HCT116 (cell line): ENCODE data around the gene CREG1.

ENCODE experiments used
- CTCF ChIP-seq, 3 experiments: fragments of 200-600 bp in 1 of 3; sonication (generic) in 1 of 3; IDR thresholded peaks in 2 of 3; conservative IDR thresholded peaks in 1 of 3; 2 replicates each; pipeline ENCODE4 v1.5.1; 2012 to 2017; ENCODE audit warnings: low read depth in 2 of 3, low read length in 2 of 3, antibody characterized with exemption in 1 of 3, borderline replicate concordance in 1 of 3, control low read depth in 1 of 3, mild to moderate bottlenecking in 1 of 3, mixed read lengths in 1 of 3, mixed run types in 1 of 3, moderate library complexity in 1 of 3; ENCODE audit not compliant: insufficient read depth in 1 of 3
- EZH2 ChIP-seq: fragments of 200-600 bp; sonication (generic); IDR thresholded peaks from 2 replicates; pipeline ENCODE4 v1.6.1; 2017; ENCODE audit warnings: antibody characterized with exemption, mixed run types
- EZH2phosphoT487 ChIP-seq: fragments of 200-600 bp; IDR thresholded peaks from 2 replicates; pipeline ENCODE4 v1.6.1; 2018; ENCODE audit warnings: antibody characterized with exemption, borderline replicate concordance
- POLR2AphosphoS5 ChIP-seq: IDR thresholded peaks from 2 replicates; pipeline ENCODE4 v1.6.1; 2011; ENCODE audit warnings: mild to moderate bottlenecking, low read depth, low read length, moderate library complexity
- SP1 ChIP-seq: IDR thresholded peaks from 2 replicates; pipeline ENCODE4 v1.6.1; 2012; ENCODE audit warnings: low read depth

- TF ChIP-seq EZH2phosphoT487 (no peak), POLR2AphosphoS5 (no peak), EZH2 (no peak), CTCF (IDR thresholded peaks at IDR 0.05 in 2 of 3, conservative IDR thresholded peaks at IDR 0.05 in 1 of 3; ENCODE audit: borderline replicate concordance in 1 of 3, insufficient read depth in 1 of 3, low read depth in 2 of 3, low read length in 2 of 3) (no peak), SP1 (no peak)
Measured at GRCh38 chr1:167524651-167525050, 28.9 kb downstream of the CREG1 start.
